Parathyroid adenoma (tissue), 2 donors: ENCODE measurements around the gene IFI27L1.

ENCODE experiments used
- H2AFZ ChIP-seq: fragments of 300-600 bp; sonication (generic); one replicate; pipeline ENCODE4 v1.7.0; 2017; ENCODE audit warnings: antibody characterized with exemption, mild to moderate bottlenecking
- H3K27ac ChIP-seq: fragments of 300-600 bp; sonication (generic); one replicate; pipeline ENCODE4 v1.7.0; 2017
- H3K27me3 ChIP-seq: fragments of 300-600 bp; sonication (generic); one replicate; pipeline ENCODE4 v1.7.0; 2017; ENCODE audit warnings: low read length; ENCODE audit not compliant: control insufficient read depth, insufficient read depth
- H3K36me3 ChIP-seq: fragments of 300-600 bp; sonication (generic); one replicate; pipeline ENCODE4 v1.7.0; 2017; ENCODE audit warnings: low read length; ENCODE audit not compliant: control insufficient read depth, insufficient read depth
- H3K4me1 ChIP-seq: fragments of 300-600 bp; sonication (generic); one replicate; pipeline ENCODE4 v1.7.0; 2017; ENCODE audit warnings: control low read depth
- H3K4me2 ChIP-seq: fragments of 300-600 bp; sonication (generic); one replicate; pipeline ENCODE4 v1.7.0; 2017; ENCODE audit warnings: low read length
- H3K4me3 ChIP-seq: fragments of 300-600 bp; sonication (generic); one replicate; pipeline ENCODE4 v1.7.0; 2017; ENCODE audit warnings: low read depth, low read length
- H3K79me2 ChIP-seq: fragments of 300-600 bp; sonication (generic); one replicate; pipeline ENCODE4 v1.7.0; 2017; ENCODE audit warnings: control low read depth
- H3K9ac ChIP-seq: fragments of 300-600 bp; sonication (generic); one replicate; pipeline ENCODE4 v1.7.0; 2017; ENCODE audit warnings: mild to moderate bottlenecking
- H3K9me3 ChIP-seq: fragments of 300-600 bp; sonication (generic); one replicate; pipeline ENCODE4 v1.7.0; 2017; ENCODE audit warnings: low read length; ENCODE audit not compliant: control insufficient read depth
- CTCF ChIP-seq: fragments of 300-600 bp; sonication (generic); IDR thresholded peaks from one replicate; pipeline ENCODE4 v1.7.0; 2017; ENCODE audit warnings: antibody characterized with exemption, mild to moderate bottlenecking
- donor health status: primary hyperparathyroidism.

IFI27L1 gene

GRCh38 chr14:94098326-94098992 lies 17.3 kb downstream of the IFI27L1 start:
- no peak for TF ChIP-seq CTCF
- Histone ChIP-seq H3K4me1 (no peaks in the 10 kb centered on the region), H3K4me2 (no peak overlapping the region), H3K9me3 (no peaks in the 10 kb centered on the region), H3K9ac (no peak overlapping the region), H3K36me3 (no peaks in the 10 kb centered on the region), H3K79me2 (no peaks in the 10 kb centered on the region), H3K27me3 (no peaks in the 10 kb centered on the region), H3K27ac (no peak overlapping the region), H2AFZ (no peak overlapping the region), H3K4me3 (no peak overlapping the region)

- Histone ChIP-seq H3K27me3 (no peaks in the 10 kb centered on the region), H3K4me2 (no peak overlapping the region), H3K4me1 (no peaks in the 10 kb centered on the region), H2AFZ (no peak overlapping the region), H3K4me3 (no peak overlapping the region), H3K27ac (no peak overlapping the region), H3K79me2 (no peaks in the 10 kb centered on the region), H3K9ac (no peak overlapping the region), H3K9me3 (no peaks in the 10 kb centered on the region), H3K36me3 (no peaks in the 10 kb centered on the region)
- TF ChIP-seq CTCF: no peak
These were observed 17.9 kb downstream of the IFI27L1 start for GRCh38 chr14:94099006-94099405.

GRCh38 chr14:94100847-94101246 lies 19.7 kb downstream of the IFI27L1 start:
- no peaks in the 10 kb centered on the region for H3K9me3 ChIP-seq
- no peaks in the 10 kb centered on the region for H3K36me3 ChIP-seq
- no peak overlapping the region for H3K4me3 ChIP-seq
- no peak overlapping the region for H3K27ac ChIP-seq
- no peaks in the 10 kb centered on the region for H3K27me3 ChIP-seq
- no peaks in the 10 kb centered on the region for H3K79me2 ChIP-seq
- no peak overlapping the region for H3K4me2 ChIP-seq
- no peak overlapping the region for H2AFZ ChIP-seq
- H3K9ac ChIP-seq: no peak overlapping the region
- no peaks in the 10 kb centered on the region for H3K4me1 ChIP-seq
- no peak for TF ChIP-seq CTCF

- H3K4me1 ChIP-seq: no peaks in the 10 kb centered on the region
- H3K9me3 ChIP-seq: no peaks in the 10 kb centered on the region
- no peak overlapping the region for H3K4me3 ChIP-seq
- no peaks in the 10 kb centered on the region for H3K36me3 ChIP-seq
- H2AFZ ChIP-seq: no peak overlapping the region
- H3K4me2 ChIP-seq: no peak overlapping the region
- H3K9ac ChIP-seq: no peak overlapping the region
- H3K27ac ChIP-seq: no peak overlapping the region
- H3K27me3 ChIP-seq: no peaks in the 10 kb centered on the region
- no peaks in the 10 kb centered on the region for H3K79me2 ChIP-seq
- no peak for TF ChIP-seq CTCF
These were observed 20.6 kb downstream of the IFI27L1 start for GRCh38 chr14:94101748-94102147.
